22Rv1 (cell line): ENCODE results near the gene ASNS.
"Not testable (repeated sequence)": the region's sequence is repeated elsewhere in the genome, so short reads cannot be mapped to it uniquely, and the experiment has no call there.

Source experiments
- H3K27ac ChIP-seq: fragments of 450-650 bp; 2 replicates; pipeline ENCODE4 v1.5.1; 2017
- ZFX ChIP-seq: fragments of 450-650 bp; IDR thresholded peaks from 2 replicates; pipeline ENCODE4 v1.6.1; 2017; ENCODE audit warnings: antibody characterized with exemption, borderline replicate concordance
- TF ChIP-seq, protein P1 (sequence below): fragments of 450-650 bp; IDR thresholded peaks from 2 replicates; pipeline ENCODE4 v1.5.1; 2017; ENCODE audit warnings: mild to moderate bottlenecking

The ASNS gene

GRCh38 chr7:97868314-97868713 is 3.9 kb downstream of the ASNS start:
- TF ChIP-seq ZFX = no peak
- TF ChIP-seq, protein P1, sequence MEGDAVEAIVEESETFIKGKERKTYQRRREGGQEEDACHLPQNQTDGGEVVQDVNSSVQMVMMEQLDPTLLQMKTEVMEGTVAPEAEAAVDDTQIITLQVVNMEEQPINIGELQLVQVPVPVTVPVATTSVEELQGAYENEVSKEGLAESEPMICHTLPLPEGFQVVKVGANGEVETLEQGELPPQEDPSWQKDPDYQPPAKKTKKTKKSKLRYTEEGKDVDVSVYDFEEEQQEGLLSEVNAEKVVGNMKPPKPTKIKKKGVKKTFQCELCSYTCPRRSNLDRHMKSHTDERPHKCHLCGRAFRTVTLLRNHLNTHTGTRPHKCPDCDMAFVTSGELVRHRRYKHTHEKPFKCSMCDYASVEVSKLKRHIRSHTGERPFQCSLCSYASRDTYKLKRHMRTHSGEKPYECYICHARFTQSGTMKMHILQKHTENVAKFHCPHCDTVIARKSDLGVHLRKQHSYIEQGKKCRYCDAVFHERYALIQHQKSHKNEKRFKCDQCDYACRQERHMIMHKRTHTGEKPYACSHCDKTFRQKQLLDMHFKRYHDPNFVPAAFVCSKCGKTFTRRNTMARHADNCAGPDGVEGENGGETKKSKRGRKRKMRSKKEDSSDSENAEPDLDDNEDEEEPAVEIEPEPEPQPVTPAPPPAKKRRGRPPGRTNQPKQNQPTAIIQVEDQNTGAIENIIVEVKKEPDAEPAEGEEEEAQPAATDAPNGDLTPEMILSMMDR = no peak
- no peak overlapping the region for H3K27ac ChIP-seq

DNA sequence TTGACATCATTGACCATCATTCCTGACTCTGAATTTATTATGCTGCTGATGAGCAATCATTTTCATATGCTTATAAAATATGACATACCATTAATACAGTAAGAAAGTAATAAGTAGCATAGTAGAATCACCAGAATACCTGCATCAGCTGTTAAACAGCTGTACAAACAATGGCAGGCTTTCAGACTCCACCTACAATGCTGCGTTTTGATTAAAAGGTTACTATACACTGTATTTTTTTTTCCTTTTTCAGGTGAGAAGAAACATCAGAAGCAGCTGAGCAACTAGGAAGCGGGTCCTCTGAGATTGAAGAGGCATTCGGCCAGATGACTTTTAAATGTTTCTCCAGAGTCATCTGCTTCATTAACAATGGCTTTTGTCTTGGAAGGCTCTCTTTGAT is 7.1 kb downstream of the ASNS start:
- TF ChIP-seq, protein P1 = no peak
- no peak for TF ChIP-seq ZFX
- H3K27ac ChIP-seq = no peak overlapping the region

- TF ChIP-seq ZFX = no peak
- TF ChIP-seq, protein P1 = no peak
- H3K27ac ChIP-seq = no peak overlapping the region
Measured at GRCh38 chr7:97859606-97860204, 12.5 kb downstream of the ASNS start.

- H3K27ac ChIP-seq = no peak overlapping the region
- no peak for TF ChIP-seq ZFX
- TF ChIP-seq, protein P1 = no peak
Measured at GRCh38 chr7:97858221-97858620, 14.0 kb downstream of the ASNS start.

DNA sequence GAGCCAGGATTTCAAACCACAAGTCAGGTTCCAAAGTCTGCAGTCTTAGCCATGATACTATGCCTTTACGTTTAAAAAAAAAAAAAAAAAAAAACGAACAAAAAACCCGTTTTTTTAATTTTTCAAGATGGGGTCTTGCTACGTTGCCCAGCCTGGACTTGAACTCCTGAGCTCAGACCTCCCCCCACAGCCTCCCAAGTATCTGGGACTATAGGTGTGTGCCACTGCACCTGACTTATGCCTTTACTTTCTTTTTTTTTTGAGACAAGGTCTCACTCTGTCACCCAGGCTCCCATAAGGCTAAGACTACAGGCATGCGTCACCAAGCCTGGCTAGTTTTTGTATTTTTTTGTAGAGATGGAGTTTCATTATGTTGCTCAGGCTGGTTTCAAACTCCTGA is 14.7 kb downstream of the ASNS start:
- TF ChIP-seq, protein P1 = no peak
- TF ChIP-seq ZFX = no peak
- H3K27ac ChIP-seq = no peak overlapping the region

- no peak overlapping the region for H3K27ac ChIP-seq
- TF ChIP-seq, protein P1 = no peak
- no peak for TF ChIP-seq ZFX
Measured at GRCh38 chr7:97851683-97852082, 20.5 kb downstream of the ASNS start.

DNA sequence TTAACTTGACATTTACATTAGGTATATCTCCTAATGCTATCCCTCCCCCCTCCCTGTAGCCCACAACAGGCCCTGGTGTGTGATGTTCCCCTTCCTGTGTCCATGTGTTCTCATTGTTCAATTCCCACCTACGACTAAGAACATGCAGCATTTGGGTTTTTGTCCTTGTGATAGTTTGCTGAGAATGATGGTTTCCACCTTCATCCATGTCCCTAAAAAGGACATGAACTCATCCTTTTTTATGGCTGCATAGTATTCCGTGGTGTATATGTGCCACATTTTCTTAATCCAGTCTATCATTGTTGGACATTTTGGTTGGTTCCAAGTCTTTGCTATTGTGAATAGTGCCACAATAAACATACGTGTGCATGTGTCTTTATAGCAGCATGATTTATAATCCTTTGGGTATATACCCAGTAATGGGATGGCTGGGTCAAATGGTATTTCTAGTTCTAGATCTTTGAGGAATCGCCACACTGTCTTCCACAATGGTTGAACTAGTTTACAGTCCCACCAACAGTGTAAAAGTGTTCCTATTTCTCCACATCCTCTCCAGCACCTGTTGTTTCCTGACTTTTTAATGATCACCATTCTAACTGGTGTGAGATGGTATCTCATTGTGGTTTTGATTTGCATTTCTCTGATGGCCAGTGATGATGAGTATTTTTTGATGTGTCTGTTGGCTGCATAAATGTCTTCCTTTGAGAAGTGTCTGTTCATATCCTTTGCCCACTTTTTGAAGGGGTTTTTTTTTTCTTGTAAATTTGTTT is 21.8 kb downstream of the ASNS start:
- H3K27ac ChIP-seq = not testable (repeated sequence)
